GM12892 (cell line): ENCODE results near the gene PGAM2.
"Not testable (repeated sequence)": the region's sequence is repeated elsewhere in the genome, so short reads cannot be mapped to it uniquely, and the experiment has no call there.

Experiments
- POLR2A ChIP-seq: IDR thresholded peaks from 2 replicates; pipeline ENCODE4 v1.6.1; 2011; ENCODE audit warnings: low read depth, low read length, control low read depth
- TAF1 ChIP-seq: IDR thresholded peaks from 2 replicates; pipeline ENCODE4 v1.6.1; 2011; ENCODE audit warnings: low read depth, mild to moderate bottlenecking, control low read depth, low read length, borderline replicate concordance

DNA sequence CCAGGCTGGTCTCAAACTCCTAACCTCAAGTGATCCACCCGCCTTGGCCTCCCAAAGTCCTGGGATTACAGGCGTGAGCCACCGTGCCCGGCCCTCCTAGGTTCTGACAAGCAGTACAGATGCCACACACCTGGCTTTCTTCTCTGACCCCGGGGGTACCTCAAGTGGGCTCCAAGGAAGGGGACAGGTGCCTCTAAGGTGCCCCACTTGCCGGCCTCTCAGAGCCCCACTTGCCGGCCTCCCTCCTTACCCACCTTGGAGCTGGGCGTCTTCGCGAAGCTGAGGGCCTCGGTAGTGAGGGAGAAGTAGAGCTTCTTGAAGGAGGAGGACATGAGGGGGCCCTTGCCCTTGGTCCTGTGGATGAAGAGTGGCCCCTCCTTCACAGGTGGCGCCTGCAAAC is 26.8 kb downstream of the PGAM2 start:
- not testable (repeated sequence) for TF ChIP-seq POLR2A, TAF1
